ENCODE measurements around the gene ADSS1. TPM values are rescaled to one million over a fixed set of nuclear protein-coding genes. Genes with fewer than 3 reads are reported as not detected.
A peak's percentile ranks its signal among the peaks of the same experiment; 100 is the strongest.

The ADSS1 gene
- total RNA-seq, 4 donors from 2014 or later, result 11.0 to 18.6 (median 17.1) TPM

GRCh38 chr14:104734601-104734990 lies 10.6 kb downstream of the ADSS1 start:
- Histone ChIP-seq H3K4me3 (no peak overlapping the region), H3K4me1 (peaks cover 0 to 33% (median 5%) of the 10 kb centered on the region in 4 donors), H3K36me3 (no peaks in the 10 kb centered on the region), H3K27me3 (no peaks in the 10 kb centered on the region), H3K9me3 (no peaks in the 10 kb centered on the region), H3K27ac (no peak overlapping the region)
- no peak for DNase-seq
- TF ChIP-seq POLR2A (IDR thresholded peaks at IDR 0.05) (no peak), CTCF (IDR thresholded peaks at IDR 0.05) (no peak)

GRCh38 chr14:104734991-104735779 lies 11.2 kb downstream of the ADSS1 start:
- TF ChIP-seq CTCF (IDR thresholded peaks at IDR 0.05) (no peak), POLR2A (IDR thresholded peaks at IDR 0.05) (no peak)
- H3K36me3 ChIP-seq, result peaks cover 0 to 2% (median 0%) of the 10 kb centered on the region in 3 donors
- H3K4me1 ChIP-seq, result peaks cover 0 to 33% (median 5%) of the 10 kb centered on the region in 4 donors
- H3K27me3 ChIP-seq, result no peaks in the 10 kb centered on the region
- H3K4me3 ChIP-seq, result no peak overlapping the region
- no peak for DNase-seq
- no peaks in the 10 kb centered on the region for H3K9me3 ChIP-seq
- peak overlapping the region in 2 of 4 donors; percentile 50 to 79 for H3K27ac ChIP-seq

GRCh38 chr14:104735830-104736642 lies 12.0 kb downstream of the ADSS1 start:
- H3K4me3 ChIP-seq, result no peak overlapping the region
- peaks cover 0 to 3% (median 0%) of the 10 kb centered on the region in 3 donors for H3K36me3 ChIP-seq
- H3K4me1 ChIP-seq, result peaks cover 0 to 33% (median 5%) of the 10 kb centered on the region in 4 donors
- no peaks in the 10 kb centered on the region for H3K9me3 ChIP-seq
- no peaks in the 10 kb centered on the region for H3K27me3 ChIP-seq
- H3K27ac ChIP-seq, result peak overlapping the region; percentile 22 to 79 (median 55)
- TF ChIP-seq POLR2A (IDR thresholded peaks at IDR 0.05), result no peak
- TF ChIP-seq CTCF (IDR thresholded peaks at IDR 0.05), result no peak
- peak in 2 of 3 donors; percentile 25 to 73 for DNase-seq

- H3K9me3 ChIP-seq, result no peaks in the 10 kb centered on the region
- TF ChIP-seq CTCF (IDR thresholded peaks at IDR 0.05), result no peak
- no peak for TF ChIP-seq POLR2A (IDR thresholded peaks at IDR 0.05)
- DNase-seq, result no peak
- H3K4me1 ChIP-seq, result peaks cover 0 to 22% (median 0%) of the 10 kb centered on the region in 4 donors
- H3K36me3 ChIP-seq, result peaks cover 0 to 3% (median 0%) of the 10 kb centered on the region in 3 donors
- H3K27ac ChIP-seq, result no peak overlapping the region
- H3K27me3 ChIP-seq, result no peaks in the 10 kb centered on the region
- no peak overlapping the region for H3K4me3 ChIP-seq
These were observed 14.5 kb downstream of the ADSS1 start for GRCh38 chr14:104738375-104739019.

GRCh38 chr14:104739026-104739425 lies 15.0 kb downstream of the ADSS1 start:
- peaks cover 0 to 3% (median 0%) of the 10 kb centered on the region in 3 donors for H3K36me3 ChIP-seq
- DNase-seq, result no peak

More at GRCh38 chr14:104739026-104739425, 15.0 kb downstream of the ADSS1 start:
- Histone ChIP-seq H3K4me1 (peaks cover 0 to 16% (median 0%) of the 10 kb centered on the region in 4 donors), H3K9me3 (no peaks in the 10 kb centered on the region), H3K27ac (no peak overlapping the region), H3K27me3 (no peaks in the 10 kb centered on the region), H3K4me3 (no peak overlapping the region)
- TF ChIP-seq POLR2A (IDR thresholded peaks at IDR 0.05), result no peak
- no peak for TF ChIP-seq CTCF (IDR thresholded peaks at IDR 0.05)

Data from Peyer's patch (tissue), 4 donors.